Measurements from ENCODE around the gene CADM2.

CADM2 gene

DNA sequence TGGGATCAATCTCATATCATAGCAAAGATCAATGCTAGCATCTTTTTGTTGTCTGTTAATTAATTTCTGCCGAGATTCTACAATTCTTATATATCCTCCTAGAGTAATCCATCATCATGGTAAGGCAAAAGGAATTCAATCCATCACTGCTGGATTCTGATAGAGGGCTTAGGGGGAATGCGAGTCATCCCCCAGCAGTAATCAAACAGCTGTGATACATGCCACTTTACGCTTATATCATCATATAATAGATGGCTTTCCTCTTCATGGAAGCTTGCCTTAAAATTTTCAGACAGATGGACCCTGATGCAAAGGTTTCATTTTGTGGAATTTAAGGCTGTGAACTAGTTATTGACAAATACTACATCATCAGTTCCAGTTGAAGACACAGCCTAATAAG, 645.9 kb downstream of the CADM2 start:
- Histone ChIP-seq H3K4me3 (replicated peaks; ENCODE audit: low read depth, low read length) (no peak overlapping the region), H3K27me3 (replicated peaks; ENCODE audit: control insufficient read depth, insufficient read depth, low read length) (no peaks in the 10 kb centered on the region), H3K36me3 (ENCODE audit: control insufficient read depth, insufficient read depth, low read length) (no peaks in the 10 kb centered on the region)
- TF ChIP-seq CTCF (IDR thresholded peaks at IDR 0.05; ENCODE audit: insufficient read depth, low read length, poor library complexity, severe bottlenecking): no peak
- no peak for DNase-seq (ENCODE audit: extremely low read depth, insufficient read length)

- Histone ChIP-seq H3K27me3 (replicated peaks; ENCODE audit: control insufficient read depth, insufficient read depth, low read length) (no peaks in the 10 kb centered on the region), H3K4me3 (replicated peaks; ENCODE audit: low read depth, low read length) (no peak overlapping the region), H3K36me3 (ENCODE audit: control insufficient read depth, insufficient read depth, low read length) (no peaks in the 10 kb centered on the region)
- no peak for TF ChIP-seq CTCF (IDR thresholded peaks at IDR 0.05; ENCODE audit: insufficient read depth, low read length, poor library complexity, severe bottlenecking)
- no peak for DNase-seq (ENCODE audit: extremely low read depth, insufficient read length)
Measured at GRCh38 chr3:85605066-85605465, 646.3 kb downstream of the CADM2 start.

- Histone ChIP-seq H3K4me3 (replicated peaks; ENCODE audit: low read depth, low read length) (no peak overlapping the region), H3K36me3 (ENCODE audit: control insufficient read depth, insufficient read depth, low read length) (no peaks in the 10 kb centered on the region), H3K27me3 (replicated peaks; ENCODE audit: control insufficient read depth, insufficient read depth, low read length) (no peaks in the 10 kb centered on the region)
- DNase-seq (ENCODE audit: extremely low read depth, insufficient read length): no peak
- TF ChIP-seq CTCF (IDR thresholded peaks at IDR 0.05; ENCODE audit: insufficient read depth, low read length, poor library complexity, severe bottlenecking): no peak
Measured at GRCh38 chr3:85626662-85627061, 667.9 kb downstream of the CADM2 start.

DNA sequence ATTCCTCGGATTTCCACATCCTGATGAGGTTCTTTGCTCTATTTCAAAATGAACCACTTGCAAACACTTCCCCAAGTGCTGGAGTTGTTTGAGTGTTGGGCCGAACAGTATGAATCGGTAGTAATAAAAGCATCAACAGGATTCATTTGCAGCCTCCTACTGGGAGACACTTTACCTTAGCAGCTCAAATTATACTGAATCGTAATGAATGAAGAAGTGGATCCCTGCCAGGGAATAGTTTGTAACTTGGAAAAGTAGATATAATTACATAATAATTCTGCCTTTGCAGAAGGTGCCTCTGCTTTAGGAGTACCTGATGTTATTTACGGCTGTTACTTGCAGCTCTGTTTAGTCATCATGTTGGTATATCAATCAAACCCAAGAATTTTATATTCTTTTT, 669.1 kb downstream of the CADM2 start:
- Histone ChIP-seq H3K4me3 (replicated peaks; ENCODE audit: low read depth, low read length) (no peak overlapping the region), H3K36me3 (ENCODE audit: control insufficient read depth, insufficient read depth, low read length) (no peaks in the 10 kb centered on the region), H3K27me3 (replicated peaks; ENCODE audit: control insufficient read depth, insufficient read depth, low read length) (no peaks in the 10 kb centered on the region)
- no peak for TF ChIP-seq CTCF (IDR thresholded peaks at IDR 0.05; ENCODE audit: insufficient read depth, low read length, poor library complexity, severe bottlenecking)
- no peak for DNase-seq (ENCODE audit: extremely low read depth, insufficient read length)

DNA sequence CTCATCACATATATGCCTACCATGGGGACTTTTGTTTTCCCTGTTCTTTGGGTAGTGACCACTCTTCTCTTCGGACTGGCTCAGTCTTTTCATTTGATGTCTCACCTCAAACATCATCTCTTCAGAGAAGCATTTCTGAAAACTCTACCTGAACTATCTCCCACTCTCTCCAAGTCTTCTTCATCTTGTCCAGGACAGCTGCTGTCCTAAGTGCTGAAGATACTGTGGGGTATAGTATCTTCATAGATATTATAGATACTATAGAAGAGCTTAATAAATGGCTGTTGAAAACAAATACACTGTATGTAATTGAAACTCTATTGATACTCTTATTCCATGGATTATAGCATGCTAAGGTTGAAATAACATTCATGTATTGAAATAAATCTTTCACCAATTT, 672.3 kb downstream of the CADM2 start:
- Histone ChIP-seq H3K4me3 (replicated peaks; ENCODE audit: low read depth, low read length) (no peak overlapping the region), H3K27me3 (replicated peaks; ENCODE audit: control insufficient read depth, insufficient read depth, low read length) (no peaks in the 10 kb centered on the region), H3K36me3 (ENCODE audit: control insufficient read depth, insufficient read depth, low read length) (no peaks in the 10 kb centered on the region)
- no peak for DNase-seq (ENCODE audit: extremely low read depth, insufficient read length)
- TF ChIP-seq CTCF (IDR thresholded peaks at IDR 0.05; ENCODE audit: insufficient read depth, low read length, poor library complexity, severe bottlenecking): no peak

- no peak for DNase-seq (ENCODE audit: extremely low read depth, insufficient read length)
- Histone ChIP-seq H3K36me3 (ENCODE audit: control insufficient read depth, insufficient read depth, low read length) (no peaks in the 10 kb centered on the region), H3K4me3 (replicated peaks; ENCODE audit: low read depth, low read length) (no peak overlapping the region), H3K27me3 (replicated peaks; ENCODE audit: control insufficient read depth, insufficient read depth, low read length) (no peaks in the 10 kb centered on the region)
- TF ChIP-seq CTCF (IDR thresholded peaks at IDR 0.05; ENCODE audit: insufficient read depth, low read length, poor library complexity, severe bottlenecking): no peak
Measured at GRCh38 chr3:85632921-85633320, 674.1 kb downstream of the CADM2 start.

Data from GM06990 (cell line).